Skeletal muscle tissue (tissue), 4 donors: Measurements from ENCODE around the gene NFIX. TPM values are rescaled to one million over a fixed set of nuclear protein-coding genes. Genes with fewer than 3 reads are reported as not detected.

Experiments
- H3K27ac ChIP-seq: one replicate; pipeline ENCODE4 v1.7.0; 2013; ENCODE audit warnings: mild to moderate bottlenecking, low read depth, low read length, inconsistent platforms
- H3K27me3 ChIP-seq, 3 donors: one replicate each; pipeline ENCODE4 v1.7.0; 2013; ENCODE audit warnings: low read length in 3 of 3; ENCODE audit not compliant: control insufficient read depth in 3 of 3, insufficient read depth in 3 of 3
- H3K36me3 ChIP-seq, 3 donors: one replicate each; pipeline ENCODE4 v1.7.0; 2013; ENCODE audit warnings: low read length in 3 of 3; ENCODE audit not compliant: control insufficient read depth in 3 of 3, insufficient read depth in 3 of 3
- H3K4me1 ChIP-seq, 3 donors: one replicate each; pipeline ENCODE4 v1.7.0; 2013; ENCODE audit warnings: low read length in 3 of 3, mild to moderate bottlenecking in 3 of 3; ENCODE audit not compliant: control insufficient read depth in 3 of 3, insufficient read depth in 3 of 3
- H3K4me3 ChIP-seq, 3 donors: one replicate each; pipeline ENCODE4 v1.7.0; 2013; ENCODE audit warnings: low read length in 3 of 3
- H3K9ac ChIP-seq, 3 donors: one replicate each; pipeline ENCODE4 v1.7.0; 2013; ENCODE audit warnings: low read length in 3 of 3, mild to moderate bottlenecking in 3 of 3, moderate library complexity in 2 of 3, low read depth in 1 of 3
- H3K9me3 ChIP-seq, 3 donors: one replicate each; pipeline ENCODE4 v1.7.0; 2013; ENCODE audit warnings: low read length in 3 of 3; ENCODE audit not compliant: control insufficient read depth in 3 of 3
- total RNA-seq: library from RNA; depleted of rRNA; stranded (reverse); fragments of >200 nt; gene quantifications from one replicate; pipeline ENCODE4 v1.2.3, GENCODE V29; 2014
- donor health status: Osteomylitis.

Gene NFIX
- total RNA-seq, 1 donor from 2014 or later = 49.1 TPM

DNA sequence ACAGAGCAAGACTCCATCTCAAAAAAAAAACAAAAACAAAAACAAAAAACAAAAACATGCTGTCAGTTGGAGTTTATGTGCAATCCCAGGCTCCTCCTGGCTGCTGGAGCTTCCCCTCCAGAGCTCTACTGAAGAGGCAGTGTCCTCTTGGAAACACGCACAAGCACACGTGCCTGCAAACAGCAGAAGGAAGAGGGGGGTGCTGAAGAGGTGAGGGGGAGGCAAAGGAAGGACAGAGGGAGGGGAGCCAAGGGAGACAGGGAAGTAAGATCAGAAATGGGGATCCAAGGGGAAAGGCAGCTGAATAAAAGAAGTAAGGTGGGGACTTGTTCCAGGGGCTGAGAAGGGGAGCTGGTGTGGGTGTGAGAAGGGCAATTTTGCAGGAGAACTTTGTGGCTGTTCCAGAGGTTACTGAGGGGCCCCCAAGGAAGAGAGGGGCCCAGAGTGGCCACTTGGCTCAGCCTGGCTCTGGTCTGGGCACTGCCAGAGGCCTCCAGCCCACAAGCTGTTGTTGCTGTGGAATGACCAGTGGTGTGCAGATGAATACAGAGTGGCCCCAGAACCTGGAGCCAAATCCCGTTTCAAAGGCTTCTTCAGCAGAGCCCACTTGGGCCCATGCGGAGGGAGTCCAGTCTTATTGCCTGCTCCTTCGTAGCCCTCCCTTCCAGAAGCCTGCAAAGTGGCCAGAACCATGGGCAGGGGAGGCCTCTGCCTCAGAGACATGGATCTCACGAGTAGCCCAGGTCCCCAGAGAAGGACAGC, 73.0 kb downstream of the NFIX start:
- Histone ChIP-seq H3K4me3 (peak overlapping the region in 2 of 3 donors; percentile 35 to 46), H3K4me1 (peaks cover 87 to 98% (median 96%) of the 10 kb centered on the region in 3 donors), H3K27me3 (no peaks in the 10 kb centered on the region), H3K27ac (peak overlapping the region; percentile 90), H3K9me3 (no peaks in the 10 kb centered on the region), H3K36me3 (peaks cover 5 to 6% (median 5%) of the 10 kb centered on the region in 3 donors), H3K9ac (peak overlapping the region; percentile 83 to 95 (median 92))

DNA sequence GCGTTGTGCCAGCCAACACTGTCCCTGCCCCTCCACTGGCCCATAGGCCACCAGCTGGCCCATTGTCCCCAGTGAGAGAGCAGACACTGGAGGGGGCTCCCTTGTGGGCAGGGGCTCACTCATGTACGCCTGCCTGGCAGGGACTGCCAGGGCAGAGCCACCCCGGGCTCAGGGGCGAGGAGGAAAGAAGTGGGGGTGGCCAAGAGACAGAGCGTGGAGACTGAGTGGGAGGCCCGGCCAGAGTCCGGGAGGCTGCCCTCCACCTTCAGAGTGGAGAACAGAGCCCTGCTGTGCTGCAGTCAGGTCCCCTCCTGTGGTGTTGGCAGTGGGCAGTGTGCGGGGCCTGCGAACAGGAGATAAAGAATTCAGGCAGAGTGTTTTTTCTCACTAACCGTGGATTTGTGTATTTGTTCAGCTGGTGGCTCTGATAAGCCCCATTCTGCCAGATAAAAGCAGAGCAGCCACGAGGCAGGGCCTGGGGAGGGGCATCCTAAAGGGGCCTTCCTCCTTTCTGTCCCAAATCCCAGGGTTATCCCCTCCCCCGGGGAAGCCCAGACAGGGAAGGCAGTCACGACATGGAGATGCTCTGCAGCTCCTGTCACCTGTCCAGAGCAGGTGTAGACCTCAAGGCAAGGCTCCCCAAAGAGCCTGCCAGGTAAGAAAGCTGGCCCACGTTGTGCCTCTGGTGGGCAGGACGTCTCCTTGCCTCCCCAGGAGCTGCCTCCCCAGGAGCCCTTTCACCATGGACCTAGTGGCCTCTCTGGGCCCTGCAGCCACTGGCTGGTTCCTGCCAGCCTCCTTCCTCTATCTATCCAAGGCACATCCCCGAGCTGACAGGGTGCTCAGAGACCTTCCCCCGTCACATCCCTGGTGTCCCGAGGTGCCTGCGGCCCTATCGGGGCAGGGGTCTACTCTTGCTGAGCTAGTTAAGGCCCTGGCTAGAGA, 74.4 kb downstream of the NFIX start:
- Histone ChIP-seq H3K27ac (peak overlapping the region; percentile 90), H3K9ac (peak overlapping the region; percentile 83 to 95 (median 92)), H3K4me3 (peak overlapping the region; percentile 62 to 70 (median 64)), H3K4me1 (peaks cover 83 to 95% (median 87%) of the 10 kb centered on the region in 3 donors), H3K27me3 (no peaks in the 10 kb centered on the region), H3K36me3 (peaks cover 16 to 17% (median 16%) of the 10 kb centered on the region in 3 donors), H3K9me3 (no peaks in the 10 kb centered on the region)

DNA sequence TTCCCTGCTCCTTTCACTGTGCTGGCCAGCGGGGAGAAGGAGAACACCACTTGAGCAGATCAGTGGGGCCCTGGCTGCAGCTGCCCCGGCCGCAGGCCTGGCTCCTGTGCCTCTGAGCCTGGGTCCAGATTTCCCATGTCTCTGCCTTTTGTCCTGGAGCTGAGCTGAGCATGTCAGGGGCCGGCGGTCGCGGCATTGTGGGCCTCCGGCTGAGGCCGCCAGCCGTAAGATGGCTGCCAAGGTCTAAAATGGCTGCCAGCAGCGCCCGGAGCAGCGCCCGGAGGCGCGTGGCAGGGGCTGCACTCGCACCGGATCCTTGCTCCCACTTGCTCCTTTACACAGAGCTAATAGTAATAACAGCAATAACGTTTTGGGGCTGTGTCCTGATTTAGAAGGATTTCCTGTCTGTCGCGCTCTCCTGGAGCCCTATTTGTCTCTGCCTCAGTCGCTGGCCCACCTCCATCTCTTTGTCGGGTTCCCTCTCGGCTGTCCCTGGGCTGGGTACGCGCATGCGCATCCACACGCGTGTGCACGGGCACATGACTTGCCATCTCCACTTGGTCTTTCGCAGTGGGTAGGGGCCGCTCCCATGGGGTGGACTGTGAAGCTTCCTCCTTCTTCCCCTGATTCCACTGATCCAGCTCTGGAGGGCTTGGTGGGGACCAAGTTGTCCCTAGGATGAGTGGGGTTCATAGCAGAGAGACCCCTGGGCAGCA, 75.3 kb downstream of the NFIX start:
- Histone ChIP-seq H3K27me3 (no peaks in the 10 kb centered on the region), H3K9me3 (no peaks in the 10 kb centered on the region), H3K36me3 (peaks cover 21 to 23% (median 21%) of the 10 kb centered on the region in 3 donors), H3K4me1 (peaks cover 80 to 92% (median 84%) of the 10 kb centered on the region in 3 donors), H3K27ac (peak overlapping the region; percentile 90), H3K4me3 (peak overlapping the region; percentile 62 to 70 (median 64)), H3K9ac (peak overlapping the region; percentile 83 to 95 (median 92))

DNA sequence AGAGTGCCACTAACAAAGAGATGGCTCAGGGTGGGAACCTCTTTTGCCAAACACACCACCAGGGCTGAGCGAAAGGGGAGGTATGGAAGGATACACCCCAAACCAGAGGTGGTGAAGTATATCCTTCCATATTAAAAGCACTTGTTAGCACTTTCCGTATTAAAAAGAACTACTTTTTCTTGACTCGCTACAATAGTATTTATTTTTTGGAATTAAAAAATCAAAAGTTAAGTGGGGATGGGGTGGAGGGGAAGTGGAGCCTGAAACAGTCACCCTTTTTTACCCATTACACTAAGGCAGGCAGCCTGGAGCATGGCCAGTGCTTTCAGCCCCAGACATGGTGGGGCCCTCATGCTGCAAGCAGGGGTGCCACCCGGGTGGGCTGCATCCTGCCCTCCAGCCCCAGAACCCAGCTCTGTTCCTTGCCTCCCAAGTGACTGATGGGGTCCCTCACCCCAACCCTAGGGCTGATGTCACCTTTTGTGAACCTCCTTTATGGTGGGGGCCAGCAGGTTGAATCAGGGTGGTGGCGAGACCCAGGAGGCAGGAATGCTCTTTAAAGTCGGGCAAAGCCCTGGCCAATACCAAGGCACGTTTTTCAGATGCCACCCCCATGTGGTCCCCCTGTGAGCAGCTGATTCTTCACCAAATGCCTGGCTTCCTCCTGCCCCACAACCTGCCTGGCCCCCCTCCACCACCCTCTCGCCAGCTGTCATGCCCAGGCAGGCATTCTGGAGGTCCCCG, 76.3 kb downstream of the NFIX start:
- H3K4me3 ChIP-seq = peak overlapping the region in 2 of 3 donors; percentile 64 to 70
- H3K27ac ChIP-seq = peak overlapping the region; percentile 90
- H3K4me1 ChIP-seq = peaks cover 78 to 92% (median 84%) of the 10 kb centered on the region in 3 donors
- H3K27me3 ChIP-seq = no peaks in the 10 kb centered on the region
- peak overlapping the region in 2 of 3 donors; percentile 83 to 95 for H3K9ac ChIP-seq
- H3K9me3 ChIP-seq = no peaks in the 10 kb centered on the region
- peaks cover 30 to 32% (median 31%) of the 10 kb centered on the region in 3 donors for H3K36me3 ChIP-seq

DNA sequence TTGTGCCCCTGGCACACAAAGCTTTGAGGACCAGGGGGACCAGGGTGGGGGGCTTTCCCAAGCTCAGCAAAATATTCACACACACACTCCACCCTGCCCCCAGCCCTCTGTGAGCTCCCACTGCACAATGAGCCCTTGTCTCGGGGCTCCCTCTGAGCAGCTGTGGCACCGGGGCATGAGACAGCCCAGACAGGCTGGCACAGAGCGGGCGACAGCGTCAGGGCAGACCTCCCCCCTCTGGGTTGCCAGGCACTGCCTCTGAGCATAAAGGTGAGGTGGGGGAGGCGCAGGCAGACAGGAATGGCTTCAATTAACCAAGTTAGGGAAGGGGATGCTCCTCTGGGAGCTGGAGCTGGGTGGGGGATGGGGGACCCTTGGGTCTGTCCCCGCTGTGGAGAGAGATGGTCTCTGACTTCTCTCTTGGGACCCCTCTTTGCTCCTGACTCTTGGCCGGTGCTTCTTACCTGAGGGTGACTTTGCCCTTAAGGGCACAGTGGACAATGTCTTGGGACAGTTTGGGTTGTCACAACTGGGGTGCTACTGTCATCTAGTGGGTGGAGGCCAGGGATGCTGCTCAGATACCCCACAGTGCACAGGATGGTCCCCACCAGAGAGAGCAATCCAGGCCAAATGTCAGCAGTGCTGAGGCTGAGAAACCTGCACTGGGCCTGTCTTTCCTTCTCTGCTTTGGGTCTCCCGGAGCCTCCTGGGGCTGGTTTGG, 77.1 kb downstream of the NFIX start:
- peaks cover 78 to 92% (median 84%) of the 10 kb centered on the region in 3 donors for H3K4me1 ChIP-seq
- H3K4me3 ChIP-seq = no peak overlapping the region
- H3K36me3 ChIP-seq = peaks cover 30 to 33% (median 31%) of the 10 kb centered on the region in 3 donors
- peak overlapping the region in 2 of 3 donors; percentile 21 to 45 for H3K9ac ChIP-seq
- peak overlapping the region; percentile 90 for H3K27ac ChIP-seq
- no peaks in the 10 kb centered on the region for H3K9me3 ChIP-seq
- no peaks in the 10 kb centered on the region for H3K27me3 ChIP-seq

DNA sequence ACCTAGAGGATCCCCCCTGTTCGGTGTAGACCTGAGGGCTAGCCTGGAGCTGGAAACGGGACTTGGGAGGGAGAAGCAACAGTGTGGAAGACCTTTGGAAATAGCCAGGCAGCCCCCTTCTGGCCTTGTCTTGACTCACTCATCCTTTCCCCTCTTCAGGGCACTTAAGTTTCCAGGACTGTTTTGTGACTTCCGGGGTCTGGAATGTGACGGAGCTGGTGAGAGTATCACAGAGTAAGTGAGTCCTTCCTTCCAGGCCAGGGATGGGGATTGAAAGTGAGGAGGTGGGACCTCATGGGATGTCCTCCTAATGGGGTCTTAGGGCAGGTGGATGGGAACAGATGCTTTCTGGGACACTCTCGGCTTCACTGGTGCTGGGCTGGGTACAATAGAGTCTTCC, 78.0 kb downstream of the NFIX start:
- no peaks in the 10 kb centered on the region for H3K9me3 ChIP-seq
- peaks cover 31 to 37% (median 33%) of the 10 kb centered on the region in 3 donors for H3K36me3 ChIP-seq
- H3K4me1 ChIP-seq = peaks cover 79 to 94% (median 84%) of the 10 kb centered on the region in 3 donors
- H3K27me3 ChIP-seq = no peaks in the 10 kb centered on the region
- H3K27ac ChIP-seq = peak overlapping the region; percentile 30
- H3K9ac ChIP-seq = peak overlapping the region in 2 of 3 donors; percentile 21 to 45
- H3K4me3 ChIP-seq = no peak overlapping the region

DNA sequence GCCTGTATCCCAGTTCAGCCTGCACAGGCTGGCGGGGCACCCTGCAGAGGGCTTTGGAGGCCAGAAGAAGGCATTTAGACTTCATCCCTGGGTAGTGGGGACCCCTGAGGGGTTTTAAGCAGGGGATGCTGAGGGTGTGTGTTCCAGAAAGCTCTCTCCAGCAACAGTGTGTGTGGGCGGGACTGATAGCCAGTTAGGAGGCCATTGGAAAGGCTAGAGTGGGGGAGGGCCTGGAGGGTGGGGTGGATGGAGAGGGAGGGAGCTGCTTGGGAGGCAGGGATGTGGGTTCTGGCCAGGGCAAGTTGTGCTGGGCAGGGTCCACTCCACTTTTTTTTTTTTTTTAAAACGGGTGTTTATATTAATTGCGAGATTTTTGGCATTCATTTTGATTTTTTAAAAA, 79.1 kb downstream of the NFIX start:
- Histone ChIP-seq H3K36me3 (peaks cover 33 to 39% (median 36%) of the 10 kb centered on the region in 3 donors), H3K4me3 (no peak overlapping the region), H3K27ac (peak overlapping the region; percentile 30), H3K9ac (peak overlapping the region in 1 of 3 donors; percentile 25), H3K4me1 (peaks cover 79 to 94% (median 84%) of the 10 kb centered on the region in 3 donors), H3K27me3 (no peaks in the 10 kb centered on the region), H3K9me3 (no peaks in the 10 kb centered on the region)

DNA sequence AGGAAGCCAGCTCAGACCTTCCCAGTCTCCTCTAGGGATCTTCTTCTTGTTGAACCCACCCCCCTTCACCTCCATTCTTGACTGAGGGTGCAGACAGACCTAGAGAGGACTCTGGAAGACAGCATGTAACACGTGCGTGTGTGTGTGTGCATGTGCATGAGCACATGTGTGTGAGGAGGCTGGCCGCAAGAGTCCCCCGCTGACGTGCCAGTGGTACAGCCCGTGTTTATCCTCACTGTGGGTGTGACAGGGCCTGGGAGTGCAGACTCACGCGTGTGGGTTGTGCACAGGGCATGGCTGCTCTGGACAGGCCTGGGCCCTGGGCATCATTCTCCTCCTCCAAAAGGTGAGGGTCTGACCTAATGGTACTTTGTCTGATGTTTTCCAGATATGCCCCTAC, 81.0 kb downstream of the NFIX start:
- no peaks in the 10 kb centered on the region for H3K9me3 ChIP-seq
- peaks cover 61 to 79% (median 74%) of the 10 kb centered on the region in 3 donors for H3K4me1 ChIP-seq
- peak overlapping the region; percentile 30 for H3K27ac ChIP-seq
- peak overlapping the region; percentile 14 to 76 (median 54) for H3K9ac ChIP-seq
- H3K27me3 ChIP-seq = no peaks in the 10 kb centered on the region
- peak overlapping the region in 1 of 3 donors; percentile 22 for H3K4me3 ChIP-seq
- peaks cover 36 to 48% (median 45%) of the 10 kb centered on the region in 3 donors for H3K36me3 ChIP-seq
